ENCODE measurements around the gene MAD2L1BP.
"Not testable (repeated sequence)": the region's sequence is repeated elsewhere in the genome, so short reads cannot be mapped to it uniquely, and the experiment has no call there.

The MAD2L1BP gene

DNA sequence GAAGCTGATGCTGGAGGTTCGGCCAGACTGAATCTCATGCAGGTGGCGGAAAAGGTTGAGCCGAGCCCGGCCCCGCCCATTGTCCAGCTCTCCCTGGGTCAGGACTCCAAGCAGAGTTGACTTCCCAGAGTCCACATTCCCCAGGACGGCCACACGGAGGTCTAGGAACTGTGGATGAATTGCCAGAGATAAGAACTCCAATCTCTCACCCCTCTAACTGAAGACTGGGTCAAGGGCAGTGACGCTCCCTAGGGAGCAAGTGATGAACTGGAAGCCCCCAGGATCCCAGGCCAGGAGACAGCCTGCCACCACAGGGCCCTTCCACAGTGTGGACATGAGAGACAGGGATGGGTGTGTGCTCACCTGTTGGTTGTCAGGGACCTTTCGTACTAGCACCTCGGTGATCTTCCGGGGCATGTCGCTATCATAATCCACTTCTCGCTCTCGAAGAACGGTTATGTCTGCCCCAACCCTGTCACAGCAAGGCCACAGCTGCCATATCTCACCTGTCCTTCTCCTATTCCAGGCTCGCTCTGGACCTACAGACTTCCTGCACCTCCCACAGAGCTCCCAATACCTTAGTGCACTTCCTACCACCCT lies 10.1 kb upstream of the MAD2L1BP start:
- FAIRE-seq (no peak), DNase-seq (ENCODE audit: insufficient read length, low spot score) (no peak)

GRCh38 chr6:43627008-43627825 lies 8.4 kb upstream of the MAD2L1BP start:
- DNase-seq (ENCODE audit: insufficient read length, low spot score): no peak
- no peak for FAIRE-seq

DNA sequence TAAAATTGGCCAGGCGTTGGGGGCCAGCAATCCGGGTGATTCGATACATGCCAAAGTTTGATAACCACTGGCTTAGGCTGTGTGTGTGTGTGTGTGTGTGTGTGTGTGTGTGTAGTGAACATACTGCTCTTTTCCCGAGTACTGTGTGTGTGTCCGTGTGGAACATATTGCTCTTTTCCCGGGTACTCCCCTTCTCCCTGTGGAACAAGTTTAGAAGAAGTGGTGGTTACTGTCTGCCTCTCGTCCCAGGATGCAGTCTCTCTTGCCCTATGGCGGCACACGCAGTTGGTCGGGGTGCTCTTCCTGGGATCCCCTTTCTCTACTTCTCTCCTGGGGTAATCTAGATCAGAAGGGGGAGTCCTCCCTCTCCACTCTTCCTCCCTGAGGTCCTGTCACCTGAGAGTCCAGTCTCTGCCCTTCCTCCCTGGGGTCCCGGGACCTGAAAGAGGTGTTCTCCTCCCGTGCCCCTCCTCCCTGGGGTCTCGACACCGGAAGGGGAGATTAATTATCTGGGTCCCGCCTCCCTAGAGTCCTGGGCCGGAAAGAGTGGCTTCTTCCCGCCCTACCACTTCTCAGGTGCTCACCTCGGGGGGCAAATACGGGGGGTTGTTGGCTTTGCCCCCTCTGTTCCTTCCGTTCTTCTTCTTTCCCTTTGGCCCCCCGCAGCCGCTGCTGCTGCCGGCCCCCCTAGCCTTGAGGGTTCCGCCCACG lies 7.1 kb upstream of the MAD2L1BP start:
- FAIRE-seq (peak; percentile 26), DNase-seq (ENCODE audit: insufficient read length, low spot score) (no peak)

- FAIRE-seq: peak; percentile 95
- peak; percentile 89 for DNase-seq (ENCODE audit: insufficient read length, low spot score)
These were observed 6.5 kb upstream of the MAD2L1BP start, which contains the start of gene GTPBP2 for GRCh38 chr6:43629104-43629504. Gene GTPBP2 (minus strand): TSS chr6:43629264. CDS start chr6:43629162, 102 bp downstream.

DNA sequence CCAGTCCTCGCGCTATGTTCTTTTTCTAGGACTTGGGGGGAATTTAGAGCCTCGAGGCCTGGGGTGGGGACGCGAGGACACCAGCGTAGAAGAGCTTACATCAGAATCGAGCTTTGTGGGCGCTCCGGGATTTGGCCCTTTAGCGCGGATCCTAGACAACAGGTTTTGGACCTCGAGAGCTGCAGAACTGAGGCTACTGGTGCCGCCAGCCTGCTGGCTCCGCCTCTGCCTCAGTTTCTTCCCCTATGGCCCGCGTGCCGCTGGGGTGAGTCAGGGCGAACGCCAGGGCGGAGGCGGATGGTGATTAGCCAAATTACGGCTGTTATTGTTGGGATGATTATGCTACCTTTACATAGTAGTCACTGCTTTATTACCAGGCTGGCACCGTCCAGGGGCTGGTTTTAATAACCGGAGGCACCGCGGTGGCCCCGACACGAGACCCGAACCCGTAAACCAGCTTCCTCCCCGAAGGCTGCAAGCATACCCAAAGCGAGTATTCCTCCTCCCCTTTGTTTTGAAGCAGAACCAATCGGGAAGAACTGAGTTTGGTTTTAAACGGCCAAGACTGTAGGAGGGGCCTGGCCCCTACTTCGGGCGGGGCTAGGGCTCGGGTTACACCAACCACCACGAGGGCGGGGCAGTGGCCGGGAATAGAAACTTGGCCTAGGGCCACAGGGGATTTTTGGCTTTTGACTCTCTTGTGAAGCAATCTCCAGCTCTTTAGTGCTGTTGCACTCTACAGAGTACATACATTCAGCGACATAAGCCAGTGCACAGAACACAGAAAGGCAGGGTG lies 5.9 kb upstream of the MAD2L1BP start:
- FAIRE-seq: peak; percentile 99
- peak; percentile 88 for DNase-seq (ENCODE audit: insufficient read length, low spot score)

DNA sequence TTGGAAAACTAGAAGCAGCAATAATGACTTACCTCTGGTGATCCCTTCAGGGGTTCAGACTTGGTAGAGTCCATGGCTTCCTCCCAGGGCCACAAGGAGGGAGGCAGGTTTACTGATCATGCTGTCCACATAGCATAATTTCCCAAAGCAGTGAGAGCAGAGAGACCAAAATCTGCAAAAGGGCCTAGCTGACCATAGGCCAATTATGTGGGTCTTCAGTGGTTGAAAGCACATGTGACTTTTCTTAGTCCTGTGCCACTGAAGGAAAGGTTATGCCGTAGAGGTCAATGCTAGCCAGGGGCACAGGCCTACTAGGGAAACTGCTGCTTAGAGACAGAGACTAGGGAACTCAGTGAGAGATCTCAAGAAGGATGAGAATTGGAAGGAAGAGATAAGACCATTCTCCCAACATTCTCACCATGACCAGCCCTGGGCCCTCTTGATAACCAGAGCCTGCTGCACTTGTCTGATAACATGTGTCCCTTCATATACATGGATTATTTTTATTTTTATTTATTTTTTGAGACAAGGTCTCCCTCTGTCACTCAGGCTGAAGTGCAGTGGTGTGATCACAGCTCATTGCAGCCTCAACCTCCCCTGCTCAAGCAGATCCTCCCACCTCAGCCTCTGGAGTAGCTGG lies 4.5 kb upstream of the MAD2L1BP start:
- no peak for DNase-seq (ENCODE audit: insufficient read length, low spot score)
- no peak for FAIRE-seq

DNA sequence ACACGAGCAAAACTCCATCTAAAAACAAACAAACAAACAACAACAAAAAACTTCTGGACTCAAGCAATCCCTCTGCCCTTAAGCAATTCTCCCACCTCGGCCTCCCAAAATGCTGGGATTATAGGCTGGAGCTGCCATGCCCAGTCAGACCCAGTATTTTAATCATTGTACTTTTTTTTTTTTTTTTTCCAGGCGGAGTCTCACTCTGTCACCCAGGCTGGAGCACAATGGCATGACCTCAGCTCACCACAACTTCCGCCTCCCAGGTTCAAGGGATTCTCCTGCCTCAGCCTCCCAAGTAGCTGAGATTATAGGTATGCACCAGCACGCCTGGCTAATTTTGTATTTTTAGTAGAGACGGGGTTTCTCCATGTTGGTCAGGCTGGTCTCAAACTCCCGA lies 2.6 kb upstream of the MAD2L1BP start:
- not testable (repeated sequence) for FAIRE-seq; DNase-seq (ENCODE audit: insufficient read length, low spot score)

DNA sequence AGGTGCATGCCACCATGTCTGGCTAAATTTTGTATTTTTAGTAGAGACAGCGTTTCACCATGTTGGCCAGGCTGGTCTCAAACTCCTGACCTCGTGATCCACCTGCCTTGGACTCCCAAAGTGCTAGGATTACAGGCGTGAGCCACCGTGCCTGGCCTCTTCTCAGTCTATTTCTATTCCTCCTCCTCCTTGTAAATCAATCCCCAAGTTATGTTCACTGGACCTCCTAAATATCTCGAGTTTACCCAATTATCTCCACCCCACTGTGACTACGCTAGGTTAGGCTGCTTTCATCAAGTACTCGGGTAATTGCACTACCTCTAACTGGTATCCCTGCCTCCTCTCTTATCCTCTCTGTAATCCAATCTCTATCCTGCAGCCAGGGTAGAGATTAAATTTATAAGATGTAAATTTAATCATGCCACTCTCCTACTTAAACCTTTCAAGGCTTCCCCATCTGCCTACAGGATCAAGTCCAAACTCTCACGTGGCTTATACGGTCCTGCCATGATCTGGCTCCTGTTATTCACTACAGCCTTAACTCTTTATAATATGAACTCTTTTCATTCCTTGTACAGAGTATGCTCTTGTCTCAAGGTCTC lies 837 bp upstream of the MAD2L1BP start:
- no peak for FAIRE-seq
- no peak for DNase-seq (ENCODE audit: insufficient read length, low spot score)

DNA sequence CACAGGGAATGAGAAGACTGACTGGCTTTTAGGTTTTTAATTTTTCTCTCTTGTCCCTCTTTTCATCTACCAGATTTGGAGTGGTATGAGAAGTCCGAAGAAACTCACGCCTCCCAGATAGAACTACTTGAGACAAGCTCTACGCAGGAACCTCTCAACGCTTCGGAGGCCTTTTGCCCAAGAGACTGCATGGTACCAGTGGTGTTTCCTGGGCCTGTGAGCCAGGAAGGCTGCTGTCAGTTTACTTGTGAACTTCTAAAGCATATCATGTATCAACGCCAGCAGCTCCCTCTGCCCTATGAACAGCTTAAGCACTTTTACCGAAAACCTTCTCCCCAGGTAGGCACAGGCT lies 644 bp downstream of the MAD2L1BP start:
- FAIRE-seq (no peak), DNase-seq (ENCODE audit: insufficient read length, low spot score) (no peak)

DNA sequence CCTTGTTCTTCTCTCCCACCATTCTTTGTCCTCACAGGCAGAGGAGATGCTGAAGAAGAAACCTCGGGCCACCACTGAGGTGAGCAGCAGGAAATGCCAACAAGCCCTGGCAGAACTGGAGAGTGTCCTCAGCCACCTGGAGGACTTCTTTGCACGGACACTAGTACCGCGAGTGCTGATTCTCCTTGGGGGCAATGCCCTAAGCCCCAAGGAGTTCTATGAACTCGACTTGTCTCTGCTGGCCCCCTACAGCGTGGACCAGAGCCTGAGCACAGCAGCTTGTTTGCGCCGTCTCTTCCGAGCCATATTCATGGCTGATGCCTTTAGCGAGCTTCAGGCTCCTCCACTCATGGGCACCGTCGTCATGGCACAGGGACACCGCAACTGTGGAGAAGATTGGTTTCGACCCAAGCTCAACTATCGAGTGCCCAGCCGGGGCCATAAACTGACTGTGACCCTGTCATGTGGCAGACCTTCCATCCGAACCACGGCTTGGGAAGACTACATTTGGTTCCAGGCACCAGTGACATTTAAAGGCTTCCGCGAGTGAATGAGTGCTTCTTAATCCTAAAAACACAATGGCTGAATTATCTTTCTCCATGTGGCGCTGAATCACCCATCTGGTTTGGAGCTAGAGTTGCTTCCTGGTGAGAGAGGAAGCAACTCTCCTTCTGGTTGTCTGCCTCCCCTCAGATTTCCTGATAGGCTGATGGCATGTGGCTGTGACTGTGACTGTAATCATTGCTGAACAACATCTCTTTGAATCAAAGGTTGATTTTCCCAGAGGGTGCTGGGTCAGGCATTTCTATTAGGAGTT lies 4.6 kb downstream of the MAD2L1BP start:
- DNase-seq (ENCODE audit: insufficient read length, low spot score): no peak
- FAIRE-seq: no peak

GRCh38 chr6:43644940-43645612 lies 9.4 kb downstream of the MAD2L1BP start, which contains the start of gene RSPH9:
Gene RSPH9 (plus strand): TSS chr6:43645036. CDS start chr6:43645099, 63 bp downstream.
- no peak for DNase-seq (ENCODE audit: insufficient read length, low spot score)
- FAIRE-seq: peak; percentile 73

DNA sequence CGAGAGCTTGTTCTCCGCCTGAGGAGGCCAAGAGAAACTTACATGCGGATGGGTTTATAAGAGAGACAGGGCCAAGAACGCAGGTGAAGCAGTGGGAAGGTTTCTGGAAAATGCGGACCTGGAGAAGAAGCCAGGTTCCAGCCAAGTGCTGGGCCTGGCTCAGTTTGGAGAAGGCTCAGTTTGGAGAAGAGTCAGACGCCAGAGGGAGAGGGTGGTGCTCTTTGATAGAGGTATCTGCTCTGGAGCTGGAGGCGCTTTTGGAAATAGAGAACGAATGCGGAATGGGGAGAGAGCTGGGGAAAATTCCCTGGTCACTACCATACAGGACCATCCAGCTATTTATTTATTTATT lies 9.9 kb downstream of the MAD2L1BP start:
- FAIRE-seq: no peak

GRCh38 chr6:43647613-43648012 lies 12.0 kb downstream of the MAD2L1BP start:
- FAIRE-seq (no peak), DNase-seq (ENCODE audit: insufficient read length, low spot score) (no peak)

More for the DNA sequence above, 9.9 kb downstream of the MAD2L1BP start:
- no peak for DNase-seq (ENCODE audit: insufficient read length, low spot score)

GRCh38 chr6:43648248-43648647 lies 12.6 kb downstream of the MAD2L1BP start:
- no peak for FAIRE-seq
- no peak for DNase-seq (ENCODE audit: insufficient read length, low spot score)

- not testable (repeated sequence) for DNase-seq (ENCODE audit: insufficient read length, low spot score); FAIRE-seq
These were observed 17.2 kb downstream of the MAD2L1BP start for GRCh38 chr6:43652822-43653221.

GRCh38 chr6:43657221-43657802 lies 21.7 kb downstream of the MAD2L1BP start:
- no peak for FAIRE-seq
- DNase-seq (ENCODE audit: insufficient read length, low spot score): no peak

DNA sequence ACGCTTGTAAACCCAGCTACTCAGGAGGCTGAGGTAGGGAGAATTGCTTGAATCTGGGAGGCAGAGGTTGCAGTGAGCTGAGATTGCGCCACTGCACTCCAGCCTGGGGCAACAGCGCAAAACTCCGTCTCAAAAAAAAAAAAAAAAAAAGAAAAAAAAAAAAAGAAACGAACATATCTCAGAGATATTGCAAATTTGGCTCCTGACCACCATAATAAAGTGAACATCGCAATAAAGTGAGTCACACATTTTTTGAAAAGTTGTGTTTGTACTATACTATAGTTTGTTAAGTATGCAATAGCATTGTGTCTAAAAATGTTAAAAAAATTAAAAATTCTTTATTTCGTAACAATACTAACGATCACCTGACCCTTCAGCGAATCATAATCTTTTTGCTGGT lies 22.5 kb downstream of the MAD2L1BP start:
- DNase-seq (ENCODE audit: insufficient read length, low spot score): no peak
- FAIRE-seq: no peak

DNA sequence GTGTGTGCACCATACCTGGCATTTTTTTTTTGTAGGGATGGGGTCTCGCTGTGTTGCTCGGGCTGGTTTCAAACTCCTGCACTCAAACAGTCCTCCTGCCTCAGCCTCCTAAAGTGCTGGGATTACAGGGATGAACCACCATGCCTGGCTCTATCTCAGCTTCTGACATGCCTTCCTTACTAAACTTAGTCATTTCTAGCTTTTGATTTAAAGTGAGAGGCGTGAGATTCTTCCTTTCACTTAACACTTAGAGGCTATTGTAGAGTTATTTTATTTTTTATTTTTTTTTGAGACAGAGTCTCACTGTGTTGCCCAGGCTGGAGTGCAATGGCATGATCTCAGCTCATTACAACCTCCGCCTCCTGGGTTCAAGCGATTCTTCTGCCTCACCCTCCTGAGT lies 27.3 kb downstream of the MAD2L1BP start:
- not testable (repeated sequence) for FAIRE-seq; DNase-seq (ENCODE audit: insufficient read length, low spot score)

All from GM19239 (cell line).